ENCODE data around the gene EFNA2. TPM values are rescaled to one million over a fixed set of nuclear protein-coding genes. Genes with fewer than 3 reads are reported as not detected.

EFNA2 gene
- total RNA-seq = not detected
- long read RNA-seq = 0 reads

- ATAC-seq (no peak), DNase-seq (no peak)
- Histone ChIP-seq H3K4me1 (no peaks in the 10 kb centered on the region), H3K27ac (no peak within 1 kb of the TSS), H3K27me3 (ENCODE audit: low read depth) (peaks cover 72% of the 10 kb centered on the region), H3K4me3 (no peak within 1 kb of the TSS), H3K36me3 (no peaks in the 10 kb centered on the region), H3K9me3 (no peaks in the 10 kb centered on the region)
- no peak for TF ChIP-seq CTCF (IDR thresholded peaks at IDR 0.05)
- intact Hi-C loops (cut with DNase I) = no loop called here
These were observed at the start of gene EFNA2 for GRCh38 chr19:1285737-1286360. EFNA2 (plus strand) TSS chr19:1285873; CDS start chr19:1286169, 296 bp downstream.

GRCh38 chr19:1236576-1236975 is 49.1 kb upstream of the EFNA2 start:
- Histone ChIP-seq H3K9me3 (no peaks in the 10 kb centered on the region), H3K36me3 (no peaks in the 10 kb centered on the region), H3K4me3 (no peak overlapping the region), H3K4me1 (peaks cover 48% of the 10 kb centered on the region), H3K27ac (no peak overlapping the region), H3K27me3 (ENCODE audit: low read depth) (peaks cover 9% of the 10 kb centered on the region)
- no peak for ATAC-seq
- TF ChIP-seq CTCF (IDR thresholded peaks at IDR 0.05) = no peak
- DNase-seq = no peak
- intact Hi-C loops (cut with DNase I) = no loop called here

GRCh38 chr19:1237027-1237659 is 48.5 kb upstream of the EFNA2 start:
- peak overlapping the region; percentile 54 for H3K4me3 ChIP-seq
- ATAC-seq (no peak), DNase-seq (no peak)
- intact Hi-C loops (cut with DNase I) = no loop called here
- peaks cover 44% of the 10 kb centered on the region for H3K4me1 ChIP-seq
- no peaks in the 10 kb centered on the region for H3K36me3 ChIP-seq
- H3K27me3 ChIP-seq (ENCODE audit: low read depth) = peaks cover 9% of the 10 kb centered on the region
- no peaks in the 10 kb centered on the region for H3K9me3 ChIP-seq
- H3K27ac ChIP-seq = no peak overlapping the region
- no peak for TF ChIP-seq CTCF (IDR thresholded peaks at IDR 0.05)

- no peaks in the 10 kb centered on the region for H3K9me3 ChIP-seq
- H3K27ac ChIP-seq = no peak within 1 kb of the TSS
- peaks cover 44% of the 10 kb centered on the region for H3K4me1 ChIP-seq
- ATAC-seq (no peak), DNase-seq (no peak)
- peaks cover 9% of the 10 kb centered on the region for H3K27me3 ChIP-seq (ENCODE audit: low read depth)
- TF ChIP-seq CTCF (IDR thresholded peaks at IDR 0.05) = no peak
- intact Hi-C loops (cut with DNase I) = no loop called here
- no peaks in the 10 kb centered on the region for H3K36me3 ChIP-seq
- H3K4me3 ChIP-seq = peak within 1 kb of the TSS; percentile 54
These were observed 47.8 kb upstream of the EFNA2 start, which contains the start of gene CBARP for GRCh38 chr19:1237754-1238368. CBARP (minus strand) TSS chr19:1238005; CDS start chr19:1236100, 1,905 bp downstream.

GRCh38 chr19:1238369-1239303 is 47.0 kb upstream of the EFNA2 start:
- ATAC-seq = no peak
- Histone ChIP-seq H3K9me3 (no peaks in the 10 kb centered on the region), H3K4me3 (peak overlapping the region; percentile 37), H3K27ac (no peak overlapping the region), H3K27me3 (ENCODE audit: low read depth) (peaks cover 9% of the 10 kb centered on the region), H3K4me1 (peaks cover 44% of the 10 kb centered on the region), H3K36me3 (no peaks in the 10 kb centered on the region)
- intact Hi-C loops (cut with DNase I) = no loop called here
- DNase-seq = no peak
- TF ChIP-seq CTCF (IDR thresholded peaks at IDR 0.05) = no peak
